Neural crest cell (in vitro differentiated cells): Measurements from ENCODE around the gene PPP1R3C. TPM values are rescaled to one million over a fixed set of nuclear protein-coding genes. Genes with fewer than 3 reads are reported as not detected.
A peak's percentile ranks its signal among the peaks of the same experiment; 100 is the strongest.

ENCODE experiments used
- DNase-seq: peaks from one replicate; pipeline ENCODE4 v3.0.0; 2021; ENCODE audit warnings: low read depth, mixed read lengths, low spot score
- H3K27ac Mint-ChIP-seq: one replicate; pipeline ENCODE4 v1.8.0; 2021; ENCODE audit warnings: mild to moderate bottlenecking, mixed read lengths; ENCODE audit not compliant: unreplicated experiment
- H3K27me3 Mint-ChIP-seq: 2 replicates; pipeline ENCODE4 v1.8.0; 2021; ENCODE audit warnings: low read depth, mild to moderate bottlenecking, mixed read lengths
- H3K36me3 Mint-ChIP-seq: 2 replicates; pipeline ENCODE4 v1.8.0; 2021; ENCODE audit warnings: low read depth, mild to moderate bottlenecking, mixed read lengths
- H3K4me1 Mint-ChIP-seq: 2 replicates; pipeline ENCODE4 v1.8.0; 2021; ENCODE audit warnings: mixed read lengths
- H3K4me3 Mint-ChIP-seq: one replicate; pipeline ENCODE4 v1.8.0; 2021; ENCODE audit warnings: mild to moderate bottlenecking, mixed read lengths
- H3K9me3 Mint-ChIP-seq: 2 replicates; pipeline ENCODE4 v1.8.0; 2021; ENCODE audit warnings: mixed read lengths
- total RNA-seq: library from RNA; stranded (reverse); gene quantifications from 2 replicates; pipeline ENCODE4 v1.2.1, GENCODE V29; 2021
- TF ChIP-seq, protein P1 (sequence below): fragments of 200-600 bp; sonication (generic); conservative IDR thresholded peaks from 2 replicates; pipeline ENCODE4 v1.5.0; 2021; ENCODE audit warnings: antibody characterized with exemption, mild to moderate bottlenecking

Gene PPP1R3C
- total RNA-seq, 1 donor from 2014 or later = 3.6 TPM

DNA sequence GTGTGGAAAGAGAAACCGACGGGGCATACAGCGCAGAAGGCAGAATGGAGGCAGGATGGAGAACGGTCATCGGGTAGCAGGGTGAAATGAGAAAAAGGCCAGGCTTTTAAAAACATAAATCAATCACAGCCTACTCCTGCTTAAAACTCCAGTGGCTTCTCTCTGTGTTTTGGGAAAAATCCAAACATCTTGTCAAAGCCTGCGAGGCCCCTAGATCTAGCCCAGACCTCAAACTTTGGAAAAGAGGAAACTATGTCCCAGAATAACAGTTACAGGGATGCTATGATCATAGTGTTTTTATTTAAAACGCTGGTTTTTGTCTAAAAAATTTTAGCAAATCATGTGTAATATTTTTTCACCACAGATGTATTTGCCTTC, 41.1 kb downstream of the PPP1R3C start:
- Mint-ChIP-seq H3K36me3 (no peaks in the 10 kb centered on the region), H3K27me3 (no peaks in the 10 kb centered on the region), H3K4me1 (peaks cover 28% of the 10 kb centered on the region), H3K27ac (peak overlapping the region; percentile 25), H3K4me3 (no peak overlapping the region), H3K9me3 (no peaks in the 10 kb centered on the region)
- no peak for DNase-seq
- TF ChIP-seq, protein P1, sequence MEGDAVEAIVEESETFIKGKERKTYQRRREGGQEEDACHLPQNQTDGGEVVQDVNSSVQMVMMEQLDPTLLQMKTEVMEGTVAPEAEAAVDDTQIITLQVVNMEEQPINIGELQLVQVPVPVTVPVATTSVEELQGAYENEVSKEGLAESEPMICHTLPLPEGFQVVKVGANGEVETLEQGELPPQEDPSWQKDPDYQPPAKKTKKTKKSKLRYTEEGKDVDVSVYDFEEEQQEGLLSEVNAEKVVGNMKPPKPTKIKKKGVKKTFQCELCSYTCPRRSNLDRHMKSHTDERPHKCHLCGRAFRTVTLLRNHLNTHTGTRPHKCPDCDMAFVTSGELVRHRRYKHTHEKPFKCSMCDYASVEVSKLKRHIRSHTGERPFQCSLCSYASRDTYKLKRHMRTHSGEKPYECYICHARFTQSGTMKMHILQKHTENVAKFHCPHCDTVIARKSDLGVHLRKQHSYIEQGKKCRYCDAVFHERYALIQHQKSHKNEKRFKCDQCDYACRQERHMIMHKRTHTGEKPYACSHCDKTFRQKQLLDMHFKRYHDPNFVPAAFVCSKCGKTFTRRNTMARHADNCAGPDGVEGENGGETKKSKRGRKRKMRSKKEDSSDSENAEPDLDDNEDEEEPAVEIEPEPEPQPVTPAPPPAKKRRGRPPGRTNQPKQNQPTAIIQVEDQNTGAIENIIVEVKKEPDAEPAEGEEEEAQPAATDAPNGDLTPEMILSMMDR = no peak

DNA sequence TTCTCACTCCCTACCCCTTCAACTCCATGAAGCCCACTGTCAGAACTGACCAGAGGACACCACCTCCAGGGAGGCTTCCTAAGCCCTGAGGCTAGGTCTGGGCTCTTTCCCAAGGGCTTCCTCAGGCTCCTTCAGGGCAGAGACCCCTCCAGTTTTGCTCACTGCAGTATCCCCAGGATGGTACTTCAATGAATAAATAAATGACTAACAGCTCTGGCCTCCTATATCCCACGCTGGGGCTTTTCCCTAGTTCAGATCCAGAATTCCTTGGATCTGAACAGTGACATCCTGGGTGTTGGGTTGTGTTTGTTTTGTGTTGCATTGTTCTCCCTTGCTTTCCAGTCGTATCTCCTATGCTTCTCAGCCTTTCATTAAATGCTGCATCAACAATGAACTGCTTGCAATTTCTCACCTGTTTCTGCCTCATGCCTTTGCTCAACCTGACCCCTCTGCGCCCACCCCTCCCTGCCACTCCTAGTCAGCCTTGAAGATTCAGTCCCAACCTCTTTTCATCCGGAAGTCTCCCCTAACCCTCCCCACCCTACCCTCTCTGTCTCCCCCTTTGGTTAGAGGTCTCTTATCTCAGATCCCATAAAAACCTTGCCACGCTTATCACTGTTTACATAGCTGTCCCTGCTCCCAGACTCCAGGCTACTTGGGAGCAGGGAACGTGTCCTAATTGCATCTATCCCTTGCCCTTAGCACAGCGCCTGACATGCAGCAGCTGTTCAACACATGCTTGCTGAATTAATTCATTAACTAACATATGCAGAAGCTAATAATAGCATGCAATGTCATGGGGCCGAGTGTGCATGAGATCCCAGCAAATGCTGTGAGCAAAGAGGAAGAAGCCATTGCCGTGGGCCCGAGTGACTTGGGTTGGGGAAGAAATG, 41.7 kb downstream of the PPP1R3C start:
- no peaks in the 10 kb centered on the region for H3K27me3 Mint-ChIP-seq
- H3K36me3 Mint-ChIP-seq = no peaks in the 10 kb centered on the region
- no peaks in the 10 kb centered on the region for H3K9me3 Mint-ChIP-seq
- TF ChIP-seq, protein P1 = no peak
- no peak for DNase-seq
- peak overlapping the region; percentile 25 for H3K27ac Mint-ChIP-seq
- H3K4me1 Mint-ChIP-seq = peaks cover 28% of the 10 kb centered on the region
- H3K4me3 Mint-ChIP-seq = no peak overlapping the region

DNA sequence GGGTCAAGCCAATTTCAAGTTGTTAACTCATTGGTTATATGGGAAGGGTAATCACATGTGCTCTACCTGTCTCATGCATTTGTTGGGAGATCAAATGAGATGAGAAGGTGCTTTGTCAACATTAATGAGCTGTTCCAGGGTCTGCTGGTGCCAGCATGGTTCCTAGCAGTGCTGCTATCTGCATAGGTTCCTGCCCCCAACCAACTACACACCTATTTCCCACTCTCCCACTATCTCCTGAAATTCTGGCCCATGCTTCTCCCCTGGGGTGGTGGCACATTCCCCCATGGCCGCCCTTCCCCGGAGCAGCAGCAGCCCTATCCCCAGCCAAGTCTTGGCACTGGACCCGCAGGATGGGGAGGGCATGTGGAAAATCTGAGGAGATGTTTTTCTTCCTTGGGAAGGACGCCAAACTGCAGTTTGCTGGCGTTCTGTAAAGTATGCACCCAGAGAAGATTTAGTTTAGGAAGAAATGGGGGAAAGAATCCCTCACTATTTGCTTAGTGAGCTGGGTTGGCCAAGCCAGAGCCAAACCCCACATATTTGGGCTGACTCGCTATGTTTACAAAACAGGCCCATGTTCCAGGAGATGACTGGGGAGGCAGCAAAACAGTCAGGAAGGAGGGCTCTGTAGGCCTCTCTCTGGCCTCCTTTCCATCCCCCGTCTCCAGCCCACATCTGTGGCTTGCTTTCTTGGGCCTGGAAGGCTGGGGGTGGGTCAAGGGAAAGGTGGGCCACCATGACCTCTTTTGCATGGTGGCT, 42.5 kb downstream of the PPP1R3C start:
- no peak for DNase-seq
- H3K27ac Mint-ChIP-seq = no peak overlapping the region
- TF ChIP-seq, protein P1 = no peak
- no peak overlapping the region for H3K4me3 Mint-ChIP-seq
- no peaks in the 10 kb centered on the region for H3K27me3 Mint-ChIP-seq
- H3K9me3 Mint-ChIP-seq = no peaks in the 10 kb centered on the region
- peaks cover 28% of the 10 kb centered on the region for H3K4me1 Mint-ChIP-seq
- H3K36me3 Mint-ChIP-seq = no peaks in the 10 kb centered on the region

GRCh38 chr10:91589658-91590035, 43.2 kb downstream of the PPP1R3C start:
- peaks cover 2% of the 10 kb centered on the region for H3K36me3 Mint-ChIP-seq
- TF ChIP-seq, protein P1 = no peak
- H3K4me1 Mint-ChIP-seq = peaks cover 28% of the 10 kb centered on the region
- H3K27me3 Mint-ChIP-seq = peaks cover 2% of the 10 kb centered on the region
- no peak for DNase-seq
- H3K4me3 Mint-ChIP-seq = no peak overlapping the region
- H3K9me3 Mint-ChIP-seq = peaks cover 2% of the 10 kb centered on the region
- no peak overlapping the region for H3K27ac Mint-ChIP-seq

GRCh38 chr10:91589015-91589657, 43.7 kb downstream of the PPP1R3C start:
- no peak for DNase-seq

More at GRCh38 chr10:91589015-91589657, 43.7 kb downstream of the PPP1R3C start:
- H3K4me3 Mint-ChIP-seq = no peak overlapping the region
- peaks cover 28% of the 10 kb centered on the region for H3K4me1 Mint-ChIP-seq
- peaks cover 2% of the 10 kb centered on the region for H3K36me3 Mint-ChIP-seq
- no peak overlapping the region for H3K27ac Mint-ChIP-seq
- TF ChIP-seq, protein P1 = no peak
- H3K27me3 Mint-ChIP-seq = peaks cover 3% of the 10 kb centered on the region
- peaks cover 2% of the 10 kb centered on the region for H3K9me3 Mint-ChIP-seq
